GM18517 (cell line): ENCODE data around the gene SKA1.
"Not testable (repeated sequence)": the region's sequence is repeated elsewhere in the genome, so short reads cannot be mapped to it uniquely, and the experiment has no call there.

Source experiments
- ATAC-seq: cut with Tn5 transposase; IDR thresholded peaks from one replicate; pipeline ENCODE4 v1.9.1; 2021; ENCODE audit warnings: mild to moderate bottlenecking, moderate library complexity; ENCODE audit not compliant: unreplicated experiment

SKA1 gene

GRCh38 chr18:50428531-50429206, 53.8 kb downstream of the SKA1 start:
- no peak for ATAC-seq

GRCh38 chr18:50429207-50429948, 54.5 kb downstream of the SKA1 start:
- ATAC-seq: no peak

GRCh38 chr18:50432915-50433314, 58.1 kb downstream of the SKA1 start:
- no peak for ATAC-seq

- not testable (repeated sequence) for ATAC-seq
These were observed 61.9 kb downstream of the SKA1 start for GRCh38 chr18:50436742-50437141.

- no peak for ATAC-seq
These were observed 64.7 kb downstream of the SKA1 start for GRCh38 chr18:50439460-50440015.

- ATAC-seq: no peak
These were observed 66.2 kb downstream of the SKA1 start for GRCh38 chr18:50441016-50441415.

GRCh38 chr18:50441501-50441900, 66.7 kb downstream of the SKA1 start:
- ATAC-seq: no peak
